ENCODE data around the gene ARHGEF12. TPM values are rescaled to one million over a fixed set of nuclear protein-coding genes. Genes with fewer than 3 reads are reported as not detected.

Gene ARHGEF12
- total and polyA plus RNA-seq, 2 donors: 12.8 to 13.1 TPM

DNA sequence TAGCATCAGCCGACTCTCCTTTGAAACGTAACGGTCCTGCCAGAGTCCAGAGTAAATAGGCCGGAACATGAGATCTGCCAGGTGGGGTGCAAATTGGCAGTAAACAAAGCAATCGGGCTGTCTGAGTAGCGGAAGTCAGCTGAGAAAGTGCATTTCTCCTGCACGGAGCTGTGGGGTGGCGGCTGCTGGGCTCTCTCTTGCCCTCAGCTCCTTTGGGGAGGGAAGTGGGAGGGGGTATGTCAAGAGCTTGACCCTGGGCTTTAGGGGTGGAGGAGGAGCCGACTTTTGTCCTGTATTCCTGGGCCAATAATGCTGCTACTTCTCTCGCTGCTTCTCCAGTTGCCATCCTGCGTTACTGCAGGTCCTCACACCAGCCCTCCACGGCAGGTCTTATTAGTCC, 187.0 kb downstream of the ARHGEF12 start:
- no peak for DNase-seq (ENCODE audit: low read depth in 6 of 9, low spot score in 9 of 9)
- Histone ChIP-seq H3K27ac (ENCODE audit: low read depth in 1 of 2, low read length in 1 of 2) (no peak overlapping the region), H3K4me3 (ENCODE audit: low read length in 2 of 2) (no peak overlapping the region), H3K4me1 (ENCODE audit: control insufficient read depth in 2 of 2, insufficient read depth in 2 of 2, low read length in 2 of 2) (no peaks in the 10 kb centered on the region), H3K9me3 (ENCODE audit: control insufficient read depth in 2 of 2, insufficient read depth in 1 of 2, low read length in 1 of 2) (no peaks in the 10 kb centered on the region), H3K36me3 (ENCODE audit: control insufficient read depth in 2 of 2, insufficient read depth in 2 of 2, low read length in 1 of 2) (no peaks in the 10 kb centered on the region), H3K27me3 (ENCODE audit: control insufficient read depth in 2 of 2, insufficient read depth in 1 of 2, low read length in 1 of 2) (peaks cover 0 to 21% of the 10 kb centered on the region in 2 donors)
- 50% methylated on average over 12 of the region's 12 CpGs for WGBS

DNA sequence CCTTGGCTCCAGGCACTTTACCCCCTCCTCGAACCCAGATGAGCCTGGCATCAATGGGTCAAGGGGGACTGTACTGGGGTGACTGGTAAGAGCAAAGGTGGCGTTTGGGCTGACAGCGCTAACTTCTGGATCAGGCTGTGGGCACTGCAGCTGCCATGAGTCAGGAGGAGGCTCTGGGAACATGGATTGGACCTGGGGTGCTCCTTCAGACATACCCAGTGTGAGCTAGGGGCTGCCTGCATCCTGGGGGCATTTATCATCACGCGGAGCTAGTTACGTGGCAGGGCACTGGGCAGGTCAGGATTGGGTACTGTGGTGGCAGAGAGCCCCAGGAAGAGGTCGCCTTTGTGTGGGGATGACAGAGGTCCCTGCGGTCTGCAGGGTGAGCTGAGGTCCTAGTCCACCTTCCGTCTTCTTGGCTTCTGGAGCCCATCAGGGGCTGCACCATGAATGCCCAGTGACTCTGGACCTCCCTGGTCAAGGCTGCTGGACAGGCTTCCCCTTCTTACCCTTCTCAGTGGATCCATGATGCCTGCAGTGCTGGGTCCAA, 188.4 kb downstream of the ARHGEF12 start:
- 96% methylated on average over 9 of the region's 9 CpGs for WGBS
- H3K9me3 ChIP-seq (ENCODE audit: control insufficient read depth in 2 of 2, insufficient read depth in 1 of 2, low read length in 1 of 2): no peaks in the 10 kb centered on the region
- no peaks in the 10 kb centered on the region for H3K4me1 ChIP-seq (ENCODE audit: control insufficient read depth in 2 of 2, insufficient read depth in 2 of 2, low read length in 2 of 2)
- H3K27ac ChIP-seq (ENCODE audit: low read depth in 1 of 2, low read length in 1 of 2): no peak overlapping the region
- H3K36me3 ChIP-seq (ENCODE audit: control insufficient read depth in 2 of 2, insufficient read depth in 2 of 2, low read length in 1 of 2): no peaks in the 10 kb centered on the region
- H3K4me3 ChIP-seq (ENCODE audit: low read length in 2 of 2): no peak overlapping the region
- DNase-seq (ENCODE audit: low read depth in 6 of 9, low spot score in 9 of 9): no peak
- H3K27me3 ChIP-seq (ENCODE audit: control insufficient read depth in 2 of 2, insufficient read depth in 1 of 2, low read length in 1 of 2): peaks cover 0 to 21% of the 10 kb centered on the region in 2 donors

DNA sequence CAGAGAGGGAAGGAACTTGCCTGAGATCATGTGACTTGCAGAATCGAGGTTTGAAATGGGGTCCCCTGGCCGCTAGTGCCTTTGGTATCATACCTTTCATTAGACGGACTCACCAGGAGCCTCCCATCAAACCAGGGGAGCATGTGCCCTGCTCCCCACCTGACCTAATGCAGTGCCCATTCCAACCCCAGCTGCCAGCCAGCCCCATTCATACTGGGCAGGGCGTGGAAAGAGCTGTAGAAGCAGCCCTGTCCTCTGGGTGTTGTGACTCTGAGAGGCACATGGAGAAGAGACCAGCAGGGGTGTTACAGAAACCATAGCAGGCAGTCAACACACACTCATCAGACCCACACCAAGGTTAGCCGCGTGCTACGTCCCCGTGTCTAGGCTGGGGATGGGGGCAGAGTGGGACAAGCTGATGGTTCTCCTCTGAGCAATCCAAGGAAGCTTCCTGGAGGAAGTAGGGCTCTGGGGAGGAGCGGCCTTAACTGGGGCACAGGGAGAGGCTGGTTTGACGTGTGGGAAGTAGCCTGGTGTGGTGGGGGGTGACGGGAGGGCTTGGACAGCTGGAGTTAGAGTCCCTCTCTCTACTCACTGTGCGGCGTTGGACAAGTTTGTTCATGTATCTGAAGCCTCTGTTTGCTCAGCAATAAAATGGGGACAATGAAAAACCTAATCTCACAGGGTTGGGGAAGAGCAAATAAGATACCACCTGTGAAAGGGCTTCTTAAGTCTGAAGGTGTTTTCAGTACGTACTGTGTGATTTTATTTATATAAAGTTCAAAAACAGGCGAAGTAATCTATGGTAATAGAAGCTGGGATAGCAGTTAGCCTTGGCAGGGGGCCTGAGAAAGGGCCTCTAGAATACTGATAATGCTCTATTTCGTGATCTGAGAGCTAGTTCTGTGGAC, 189.3 kb downstream of the ARHGEF12 start:
- no peaks in the 10 kb centered on the region for H3K9me3 ChIP-seq (ENCODE audit: control insufficient read depth in 2 of 2, insufficient read depth in 1 of 2, low read length in 1 of 2)
- no peak for DNase-seq (ENCODE audit: low read depth in 6 of 9, low spot score in 9 of 9)
- H3K4me1 ChIP-seq (ENCODE audit: control insufficient read depth in 2 of 2, insufficient read depth in 2 of 2, low read length in 2 of 2): no peaks in the 10 kb centered on the region
- no peaks in the 10 kb centered on the region for H3K36me3 ChIP-seq (ENCODE audit: control insufficient read depth in 2 of 2, insufficient read depth in 2 of 2, low read length in 1 of 2)
- 81% methylated on average over 16 of the region's 16 CpGs for WGBS
- H3K27me3 ChIP-seq (ENCODE audit: control insufficient read depth in 2 of 2, insufficient read depth in 1 of 2, low read length in 1 of 2): peaks cover 0 to 21% of the 10 kb centered on the region in 2 donors
- H3K27ac ChIP-seq (ENCODE audit: low read depth in 1 of 2, low read length in 1 of 2): no peak overlapping the region
- no peak overlapping the region for H3K4me3 ChIP-seq (ENCODE audit: low read length in 2 of 2)

DNA sequence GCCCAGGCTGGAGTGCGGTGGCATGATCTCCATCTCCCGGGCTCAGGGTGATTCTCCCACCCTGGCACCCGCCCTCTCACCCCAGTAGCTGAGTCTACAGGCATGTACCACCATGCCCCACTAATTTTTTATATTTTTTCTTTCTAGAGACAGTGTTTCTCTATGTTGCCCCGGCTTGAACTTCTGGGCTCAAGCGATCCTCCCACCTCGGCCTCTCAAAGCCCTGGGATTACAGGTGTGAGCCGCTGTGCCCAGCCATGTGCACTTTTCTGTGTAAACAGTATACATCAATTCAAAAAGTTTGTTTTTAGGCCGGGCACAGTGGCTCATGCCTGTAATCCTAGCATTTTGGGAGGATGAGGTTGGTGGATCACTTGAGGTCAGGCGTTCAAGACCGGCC, 190.0 kb downstream of the ARHGEF12 start:
- H3K27me3 ChIP-seq (ENCODE audit: control insufficient read depth in 2 of 2, insufficient read depth in 1 of 2, low read length in 1 of 2): peaks cover 0 to 21% of the 10 kb centered on the region in 2 donors
- no peak overlapping the region for H3K4me3 ChIP-seq (ENCODE audit: low read length in 2 of 2)
- no peak for DNase-seq (ENCODE audit: low read depth in 6 of 9, low spot score in 9 of 9)
- H3K27ac ChIP-seq (ENCODE audit: low read depth in 1 of 2, low read length in 1 of 2): no peak overlapping the region
- 93% methylated on average over 10 of the region's 10 CpGs for WGBS
- no peaks in the 10 kb centered on the region for H3K36me3 ChIP-seq (ENCODE audit: control insufficient read depth in 2 of 2, insufficient read depth in 2 of 2, low read length in 1 of 2)
- H3K9me3 ChIP-seq (ENCODE audit: control insufficient read depth in 2 of 2, insufficient read depth in 1 of 2, low read length in 1 of 2): no peaks in the 10 kb centered on the region
- H3K4me1 ChIP-seq (ENCODE audit: control insufficient read depth in 2 of 2, insufficient read depth in 2 of 2, low read length in 2 of 2): no peaks in the 10 kb centered on the region

DNA sequence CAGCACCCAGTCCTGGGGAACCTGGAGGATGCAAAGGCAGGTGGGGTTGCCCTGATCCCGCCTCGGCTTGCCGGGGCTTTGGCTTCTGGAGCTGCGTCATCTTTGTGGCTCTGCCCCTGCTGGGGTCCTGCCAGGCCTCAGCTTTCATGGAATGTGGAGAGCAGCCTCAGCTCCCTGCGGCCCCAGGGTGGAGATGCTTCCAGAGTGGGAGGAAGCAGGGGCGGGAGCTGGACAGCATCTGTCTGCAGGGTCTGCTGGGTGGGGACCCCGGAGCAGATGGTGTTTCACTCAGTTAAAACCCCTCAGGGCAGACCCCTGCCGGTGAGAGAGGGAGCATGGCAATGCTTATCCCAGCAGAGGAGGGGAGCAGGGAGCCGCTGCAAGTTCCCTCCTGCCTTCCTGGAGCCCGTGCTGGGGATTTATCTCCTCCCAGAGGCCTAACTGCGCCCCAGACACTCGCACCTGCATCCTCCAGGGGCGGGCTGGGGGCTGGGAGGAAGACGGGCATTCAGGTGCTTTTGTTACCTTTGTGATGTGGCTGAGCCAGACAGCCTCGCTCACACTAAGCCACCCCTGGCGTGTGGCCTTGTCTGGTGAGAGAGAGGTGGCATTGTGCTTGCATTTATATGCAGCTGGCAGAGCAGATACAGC, 191.0 kb downstream of the ARHGEF12 start:
- peaks cover 0 to 19% of the 10 kb centered on the region in 2 donors for H3K27me3 ChIP-seq (ENCODE audit: control insufficient read depth in 2 of 2, insufficient read depth in 1 of 2, low read length in 1 of 2)
- DNase-seq (ENCODE audit: low read depth in 6 of 9, low spot score in 9 of 9): no peak

DNA sequence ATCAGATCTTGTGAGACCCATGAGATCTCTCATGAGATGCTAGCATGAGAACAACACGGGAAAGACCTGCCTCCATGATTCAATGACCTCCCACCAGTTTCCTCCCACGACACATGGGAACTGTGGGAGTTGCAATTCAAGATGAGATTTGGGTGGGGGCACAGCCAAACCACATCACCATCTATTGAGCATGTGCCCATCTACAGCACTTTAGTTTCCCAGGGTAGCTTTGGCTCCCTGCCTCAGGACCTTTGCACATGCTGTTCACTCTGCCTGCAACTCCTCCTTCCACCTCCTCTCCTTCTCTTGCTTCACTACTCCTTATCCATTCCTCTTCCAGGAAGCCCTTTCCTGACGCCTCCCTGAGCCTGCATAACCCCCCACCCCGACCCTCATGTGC, 192.5 kb downstream of the ARHGEF12 start:
- no peak for DNase-seq (ENCODE audit: low read depth in 6 of 9, low spot score in 9 of 9)
- 94% methylated on average over 4 of the region's 4 CpGs for WGBS
- no peak overlapping the region for H3K4me3 ChIP-seq (ENCODE audit: low read length in 2 of 2)

More for the DNA sequence above, 191.0 kb downstream of the ARHGEF12 start:
- H3K4me3 ChIP-seq (ENCODE audit: low read length in 2 of 2): no peak overlapping the region
- no peak overlapping the region for H3K27ac ChIP-seq (ENCODE audit: low read depth in 1 of 2, low read length in 1 of 2)
- WGBS: 69% methylated on average over 16 of the region's 16 CpGs
- no peaks in the 10 kb centered on the region for H3K4me1 ChIP-seq (ENCODE audit: control insufficient read depth in 2 of 2, insufficient read depth in 2 of 2, low read length in 2 of 2)
- no peaks in the 10 kb centered on the region for H3K9me3 ChIP-seq (ENCODE audit: control insufficient read depth in 2 of 2, insufficient read depth in 1 of 2, low read length in 1 of 2)
- H3K36me3 ChIP-seq (ENCODE audit: control insufficient read depth in 2 of 2, insufficient read depth in 2 of 2, low read length in 1 of 2): no peaks in the 10 kb centered on the region

DNA sequence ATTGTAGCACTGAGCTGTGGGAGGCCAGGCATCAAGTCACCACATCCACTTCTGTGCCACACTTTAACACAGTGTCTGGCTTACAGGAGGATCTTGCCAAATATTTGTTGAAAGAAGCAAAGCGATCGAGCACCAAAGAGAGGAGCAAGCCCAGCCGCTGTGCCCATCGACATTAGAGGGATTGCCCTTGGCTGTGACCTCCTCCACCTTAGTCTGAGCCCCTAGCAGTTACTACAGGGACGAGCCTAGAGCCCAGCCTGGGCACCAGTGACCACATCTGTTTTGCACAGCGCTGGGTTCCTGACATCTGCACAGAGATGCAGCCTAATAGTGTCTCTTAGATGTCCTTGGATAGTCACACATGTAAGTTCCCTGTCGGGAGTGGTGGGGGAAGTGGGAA, 193.0 kb downstream of the ARHGEF12 start:
- H3K36me3 ChIP-seq (ENCODE audit: control insufficient read depth in 2 of 2, insufficient read depth in 2 of 2, low read length in 1 of 2): no peaks in the 10 kb centered on the region
- no peak overlapping the region for H3K27ac ChIP-seq (ENCODE audit: low read depth in 1 of 2, low read length in 1 of 2)
- no peak overlapping the region for H3K4me3 ChIP-seq (ENCODE audit: low read length in 2 of 2)
- H3K9me3 ChIP-seq (ENCODE audit: control insufficient read depth in 2 of 2, insufficient read depth in 1 of 2, low read length in 1 of 2): no peaks in the 10 kb centered on the region
- H3K27me3 ChIP-seq (ENCODE audit: control insufficient read depth in 2 of 2, insufficient read depth in 1 of 2, low read length in 1 of 2): peaks cover 0 to 10% of the 10 kb centered on the region in 2 donors
- DNase-seq (ENCODE audit: low read depth in 6 of 9, low spot score in 9 of 9): no peak
- H3K4me1 ChIP-seq (ENCODE audit: control insufficient read depth in 2 of 2, insufficient read depth in 2 of 2, low read length in 2 of 2): no peaks in the 10 kb centered on the region
- WGBS: 91% methylated on average over 7 of the region's 7 CpGs

More for the DNA sequence above, 192.5 kb downstream of the ARHGEF12 start:
- Histone ChIP-seq H3K27me3 (ENCODE audit: control insufficient read depth in 2 of 2, insufficient read depth in 1 of 2, low read length in 1 of 2) (peaks cover 0 to 10% of the 10 kb centered on the region in 2 donors), H3K27ac (ENCODE audit: low read depth in 1 of 2, low read length in 1 of 2) (no peak overlapping the region), H3K36me3 (ENCODE audit: control insufficient read depth in 2 of 2, insufficient read depth in 2 of 2, low read length in 1 of 2) (no peaks in the 10 kb centered on the region), H3K9me3 (ENCODE audit: control insufficient read depth in 2 of 2, insufficient read depth in 1 of 2, low read length in 1 of 2) (no peaks in the 10 kb centered on the region), H3K4me1 (ENCODE audit: control insufficient read depth in 2 of 2, insufficient read depth in 2 of 2, low read length in 2 of 2) (no peaks in the 10 kb centered on the region)

DNA sequence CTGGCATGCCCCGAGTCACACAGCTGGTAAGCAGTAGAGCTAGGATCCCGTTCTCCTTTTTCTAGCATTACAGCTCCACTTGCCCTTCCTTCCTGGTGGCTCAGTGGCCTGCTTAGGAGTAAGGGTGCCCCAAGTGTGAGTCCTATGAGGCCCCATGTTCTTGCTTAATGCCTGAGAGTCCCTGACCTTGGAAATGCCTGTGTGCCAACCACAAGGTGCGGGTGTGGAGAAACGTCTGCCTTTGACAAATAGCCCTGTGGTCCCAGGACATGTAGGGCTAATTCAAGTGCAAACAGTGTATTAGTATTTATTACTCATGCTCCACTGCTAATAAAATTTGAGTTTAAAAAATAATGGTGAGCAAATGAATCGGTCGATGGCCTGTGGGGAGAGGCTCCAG, 193.7 kb downstream of the ARHGEF12 start:
- 87% methylated on average over 6 of the region's 6 CpGs for WGBS
- Histone ChIP-seq H3K4me1 (ENCODE audit: control insufficient read depth in 2 of 2, insufficient read depth in 2 of 2, low read length in 2 of 2) (no peaks in the 10 kb centered on the region), H3K27ac (ENCODE audit: low read depth in 1 of 2, low read length in 1 of 2) (no peak overlapping the region), H3K27me3 (ENCODE audit: control insufficient read depth in 2 of 2, insufficient read depth in 1 of 2, low read length in 1 of 2) (peaks cover 0 to 5% of the 10 kb centered on the region in 2 donors), H3K36me3 (ENCODE audit: control insufficient read depth in 2 of 2, insufficient read depth in 2 of 2, low read length in 1 of 2) (no peaks in the 10 kb centered on the region), H3K9me3 (ENCODE audit: control insufficient read depth in 2 of 2, insufficient read depth in 1 of 2, low read length in 1 of 2) (no peaks in the 10 kb centered on the region), H3K4me3 (ENCODE audit: low read length in 2 of 2) (no peak overlapping the region)
- DNase-seq (ENCODE audit: low read depth in 6 of 9, low spot score in 9 of 9): no peak

All from thymus (tissue), 11 donors.